Loucy (cell line): ENCODE measurements around the gene BUD31.
"Not testable (repeated sequence)": the region's sequence is repeated elsewhere in the genome, so short reads cannot be mapped to it uniquely, and the experiment has no call there.

Experiments used
- H2AFZ ChIP-seq: fragments of 200-600 bp; sonication (generic); 2 replicates; pipeline ENCODE4 v1.6.0; 2016; ENCODE audit warnings: antibody characterized with exemption, mild to moderate bottlenecking, low read length, moderate library complexity
- H3F3A ChIP-seq: fragments of 200-600 bp; 2 replicates; pipeline ENCODE4 v1.6.0; 2016; ENCODE audit warnings: antibody characterized with exemption, low read depth, mild to moderate bottlenecking
- H3K27me3 ChIP-seq: fragments of 200-600 bp; sonication (generic); 2 replicates; pipeline ENCODE4 v1.6.1; 2014; ENCODE audit warnings: low read length, mild to moderate bottlenecking; ENCODE audit not compliant: insufficient read depth, poor library complexity, severe bottlenecking
- H3K36me3 ChIP-seq: fragments of 200-600 bp; sonication (generic); 2 replicates; pipeline ENCODE4 v1.6.1; 2016; ENCODE audit warnings: low read length; ENCODE audit not compliant: insufficient read depth
- H3K4me1 ChIP-seq: fragments of 200-600 bp; sonication (generic); 2 replicates; pipeline ENCODE4 v1.5.1; 2014; ENCODE audit warnings: low read length, mild to moderate bottlenecking; ENCODE audit not compliant: insufficient read depth, poor library complexity, severe bottlenecking
- H3K4me2 ChIP-seq: fragments of 200-600 bp; sonication (generic); 2 replicates; pipeline ENCODE4 v1.6.0; 2014; ENCODE audit warnings: antibody characterized with exemption, low read length, low read depth, mild to moderate bottlenecking; ENCODE audit not compliant: poor library complexity, severe bottlenecking
- H3K4me3 ChIP-seq: fragments of 200-600 bp; sonication (generic); 2 replicates; pipeline ENCODE4 v1.5.1; 2014; ENCODE audit warnings: low read length, mild to moderate bottlenecking, mixed read lengths; ENCODE audit not compliant: poor library complexity, severe bottlenecking
- H3K79me2 ChIP-seq: fragments of 200-600 bp; sonication (generic); 2 replicates; pipeline ENCODE4 v1.6.1; 2014; ENCODE audit warnings: low read length; ENCODE audit not compliant: insufficient read depth
- H3K9ac ChIP-seq: fragments of 200-600 bp; sonication (generic); 2 replicates; pipeline ENCODE4 v1.6.0; 2014; ENCODE audit warnings: mild to moderate bottlenecking, low read depth, low read length, moderate library complexity; ENCODE audit not compliant: poor library complexity, severe bottlenecking
- H3K9me2 ChIP-seq: fragments of 200-600 bp; sonication (generic); replicated peaks from 2 replicates; pipeline ENCODE4 v1.6.1; 2016; ENCODE audit warnings: low read depth, low read length, mixed read lengths
- H3K9me3 ChIP-seq: fragments of 200-600 bp; sonication (generic); 2 replicates; pipeline ENCODE4 v1.6.1; 2014; ENCODE audit warnings: mild to moderate bottlenecking, antibody characterized with exemption, low read length, low read depth; ENCODE audit not compliant: insufficient read depth
- H4K20me1 ChIP-seq: fragments of 200-600 bp; sonication (generic); 2 replicates; pipeline ENCODE4 v1.6.0; 2014; ENCODE audit warnings: antibody characterized with exemption, low read length, mild to moderate bottlenecking; ENCODE audit not compliant: insufficient read depth, poor library complexity, severe bottlenecking
- CTCF ChIP-seq: fragments of 200-600 bp; sonication (generic); conservative IDR thresholded peaks from 2 replicates; pipeline ENCODE4 v1.5.1; 2014; ENCODE audit warnings: mild to moderate bottlenecking, antibody characterized with exemption, low read length
- EZH2phosphoT487 ChIP-seq: fragments of 200-600 bp; IDR thresholded peaks from 2 replicates; pipeline ENCODE4 v1.6.1; 2018; ENCODE audit warnings: antibody characterized with exemption, mild to moderate bottlenecking, moderate library complexity, borderline replicate concordance

BUD31 gene

GRCh38 chr7:99385564-99385963, 23.2 kb upstream of the BUD31 start:
- no peak overlapping the region for H3K4me2 ChIP-seq
- peaks cover 4% of the 10 kb centered on the region for H4K20me1 ChIP-seq
- H3K79me2 ChIP-seq = peaks cover 30% of the 10 kb centered on the region
- no peaks in the 10 kb centered on the region for H3K9me3 ChIP-seq
- peaks cover 23% of the 10 kb centered on the region; the same call in 1 of the 2 replicates for H3K36me3 ChIP-seq
- TF ChIP-seq CTCF (no peak), EZH2phosphoT487 (no peak)
- no peak overlapping the region for H3K9ac ChIP-seq
- no peak overlapping the region for H3K4me3 ChIP-seq
- H3K27me3 ChIP-seq = no peaks in the 10 kb centered on the region
- no peaks in the 10 kb centered on the region for H3K9me2 ChIP-seq
- no peaks in the 10 kb centered on the region for H3F3A ChIP-seq
- H3K4me1 ChIP-seq = peaks cover 13% of the 10 kb centered on the region
- no peak overlapping the region for H2AFZ ChIP-seq

DNA sequence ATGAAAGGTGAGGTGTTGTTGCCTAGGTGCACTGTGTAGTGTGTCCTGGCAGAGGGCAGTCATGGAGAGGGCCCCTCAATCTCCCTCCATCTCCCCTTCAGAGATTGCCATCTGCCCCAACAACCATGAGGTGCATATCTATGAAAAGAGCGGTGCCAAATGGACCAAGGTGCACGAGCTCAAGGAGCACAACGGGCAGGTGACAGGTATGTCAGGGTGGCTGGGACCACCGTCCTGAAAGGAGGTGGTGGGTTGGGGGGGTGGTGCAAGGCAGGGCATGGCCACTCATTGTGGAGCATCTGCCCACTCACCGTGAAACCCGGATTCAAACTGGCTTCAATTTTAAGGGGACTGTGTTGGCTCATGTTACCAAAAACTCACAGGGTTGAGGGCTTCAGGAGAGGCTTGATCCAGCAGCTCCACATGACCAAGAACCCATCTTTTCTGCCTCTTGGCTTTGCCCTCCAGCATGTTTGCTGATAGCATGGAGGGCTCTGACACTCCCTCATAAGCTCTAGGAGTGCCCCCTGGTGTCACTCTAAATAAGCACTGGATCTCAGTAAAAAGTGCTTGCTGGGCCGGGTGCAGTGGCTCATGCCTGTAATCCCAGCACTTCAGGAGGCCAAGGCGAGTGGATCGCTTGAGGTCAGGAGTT, 22.1 kb upstream of the BUD31 start:
- TF ChIP-seq CTCF = peak; percentile 57
- TF ChIP-seq EZH2phosphoT487 = no peak
- H3K36me3 ChIP-seq = peaks cover 34% of the 10 kb centered on the region; the same call in 1 of the 2 replicates

DNA sequence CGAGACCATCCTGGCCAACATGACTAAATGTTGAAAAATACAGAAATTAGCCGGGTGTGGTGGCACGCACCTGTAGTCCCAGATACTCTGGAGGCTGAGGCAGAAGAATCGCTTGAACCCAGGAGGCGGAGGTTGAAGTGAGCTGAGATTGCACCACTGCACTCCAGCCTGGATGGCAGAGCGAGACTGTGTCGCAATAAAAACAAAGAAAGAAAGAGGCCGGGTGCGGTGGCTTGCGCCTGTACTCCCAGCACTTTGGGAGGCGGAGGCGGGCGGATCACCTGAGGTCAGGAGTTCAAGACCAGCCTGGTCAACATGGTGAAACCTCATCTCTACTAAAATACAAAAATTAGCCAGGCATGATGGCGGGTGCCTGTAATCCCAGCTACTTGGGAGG, 21.5 kb upstream of the BUD31 start:
- H3K9me3 ChIP-seq, H3F3A ChIP-seq, H3K4me1 ChIP-seq, H2AFZ ChIP-seq, H3K27me3 ChIP-seq, H3K9ac ChIP-seq, H3K9me2 ChIP-seq, H4K20me1 ChIP-seq, H3K4me2 ChIP-seq, H3K4me3 ChIP-seq: not testable (repeated sequence)
- H3K79me2 ChIP-seq = peaks cover 16% of the 10 kb centered on the region; the same call in 1 of the 2 replicates
- H3K36me3 ChIP-seq = peaks cover 39% of the 10 kb centered on the region; the same call in 1 of the 2 replicates

More for the DNA sequence above, 22.1 kb upstream of the BUD31 start:
- H3K9me2 ChIP-seq = no peaks in the 10 kb centered on the region
- H3K9ac ChIP-seq = no peak overlapping the region
- H4K20me1 ChIP-seq = peaks cover 4% of the 10 kb centered on the region
- H3F3A ChIP-seq = no peaks in the 10 kb centered on the region
- no peak overlapping the region for H3K4me3 ChIP-seq
- H3K9me3 ChIP-seq = no peaks in the 10 kb centered on the region
- peaks cover 1% of the 10 kb centered on the region for H3K4me1 ChIP-seq
- no peak overlapping the region for H3K4me2 ChIP-seq
- peaks cover 19% of the 10 kb centered on the region; the same call in 1 of the 2 replicates for H3K79me2 ChIP-seq
- H3K27me3 ChIP-seq = no peaks in the 10 kb centered on the region
- no peak overlapping the region for H2AFZ ChIP-seq

DNA sequence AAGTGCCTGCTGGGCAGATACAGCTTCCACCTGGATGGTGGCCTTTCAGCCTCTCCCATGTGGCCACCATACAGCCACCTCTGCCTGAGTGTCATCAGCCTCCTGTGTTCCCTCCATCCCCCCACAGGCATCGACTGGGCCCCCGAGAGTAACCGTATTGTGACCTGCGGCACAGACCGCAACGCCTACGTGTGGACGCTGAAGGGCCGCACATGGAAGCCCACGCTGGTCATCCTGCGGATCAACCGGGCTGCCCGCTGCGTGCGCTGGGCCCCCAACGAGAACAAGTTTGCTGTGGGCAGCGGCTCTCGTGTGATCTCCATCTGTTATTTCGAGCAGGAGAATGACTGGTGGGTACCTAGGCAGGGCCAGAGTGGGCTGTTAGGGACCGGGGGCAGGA, 20.9 kb upstream of the BUD31 start:
- no peak overlapping the region for H3K4me2 ChIP-seq
- TF ChIP-seq CTCF = no peak
- no peak for TF ChIP-seq EZH2phosphoT487
- no peaks in the 10 kb centered on the region for H3K9me3 ChIP-seq

More for the DNA sequence above, 20.9 kb upstream of the BUD31 start:
- H3K79me2 ChIP-seq = peaks cover 14% of the 10 kb centered on the region; the same call in 1 of the 2 replicates
- H3K4me3 ChIP-seq = no peak overlapping the region
- H3K9me2 ChIP-seq = no peaks in the 10 kb centered on the region
- H4K20me1 ChIP-seq = peaks cover 4% of the 10 kb centered on the region
- no peak overlapping the region for H2AFZ ChIP-seq
- H3K36me3 ChIP-seq = peaks cover 41% of the 10 kb centered on the region; the same call in 1 of the 2 replicates
- H3F3A ChIP-seq = no peaks in the 10 kb centered on the region
- H3K9ac ChIP-seq = no peak overlapping the region
- H3K27me3 ChIP-seq = no peaks in the 10 kb centered on the region
- H3K4me1 ChIP-seq = no peaks in the 10 kb centered on the region
